H1 (cell line): ENCODE data around the gene NTN4. TPM values are rescaled to one million over a fixed set of nuclear protein-coding genes. Genes with fewer than 3 reads are reported as not detected.

Source experiments
- CTCF ChIA-PET: fragments of 300-600 bp; sonication (Branson Sonifier 250); formaldehyde crosslinking; loops from one replicate; lab custom pipeline; 2021; ENCODE audit not compliant: partially characterized antibody; lab: Charles Lee
- POLR2A ChIA-PET: fragments of 300-600 bp; sonication (Branson Sonifier 250); formaldehyde crosslinking; loops from one replicate; lab custom pipeline; 2021; ENCODE audit warnings: inconsistent platforms; ENCODE audit not compliant: partially characterized antibody; lab: Charles Lee
- DNase-seq, 2 experiments: peaks; one replicate each; pipeline versions ENCODE4 v3.0.0 to v3.0.0-alpha.2; 2010 to 2022; ENCODE audit warnings: low spot score in 2 of 2, low read depth in 1 of 2, mixed read lengths in 1 of 2
- FAIRE-seq: peaks from 2 replicates; lab custom pipeline; 2011; peaks lifted over from hg19 to GRCh38; lab: Jason Lieb, UNC
- H2AFZ ChIP-seq: 2 replicates; pipeline ENCODE4 v1.8.1; 2012; ENCODE audit warnings: low read length, inconsistent platforms
- H2AK5ac ChIP-seq: 2 replicates; pipeline ENCODE4 v1.6.1; 2013; ENCODE audit warnings: low read depth, low read length
- H2BK120ac ChIP-seq: replicated peaks from 2 replicates; pipeline ENCODE3; 2013; ENCODE audit warnings: low read depth, low read length, inconsistent platforms
- H2BK12ac ChIP-seq: 2 replicates; pipeline ENCODE4 v1.6.1; 2013; ENCODE audit warnings: low read depth, low read length
- H2BK15ac ChIP-seq: 2 replicates; pipeline ENCODE4 v1.6.1; 2013; ENCODE audit warnings: low read length
- H2BK20ac ChIP-seq: 2 replicates; pipeline ENCODE4 v1.6.1; 2013; ENCODE audit warnings: low read length
- H2BK5ac ChIP-seq: 2 replicates; pipeline ENCODE4 v1.6.1; 2013; ENCODE audit warnings: low read depth, low read length
- H3K14ac ChIP-seq: 2 replicates; pipeline ENCODE4 v1.6.1; 2013; ENCODE audit warnings: inconsistent platforms; ENCODE audit not compliant: insufficient read length
- H3K18ac ChIP-seq: 2 replicates; pipeline ENCODE4 v1.6.1; 2013; ENCODE audit warnings: low read length; ENCODE audit errors: extremely low read depth
- H3K23ac ChIP-seq: 2 replicates; pipeline ENCODE4 v1.6.1; 2013; ENCODE audit warnings: inconsistent platforms; ENCODE audit not compliant: insufficient read length
- H3K23me2 ChIP-seq: 2 replicates; pipeline ENCODE4 v1.6.1; 2013; ENCODE audit warnings: low read depth, low read length
- H3K27ac ChIP-seq: 2 replicates; pipeline ENCODE4 v1.6.1; 2011; ENCODE audit warnings: low read depth, low read length, inconsistent platforms
- H3K27me3 ChIP-seq, 4 experiments: replicated peaks in 1 of 4; 1 replicate in 1 of 4; 2 replicates in 3 of 4; pipeline versions ENCODE4 v1.6.1 to v1.8.1; 2011 to 2013; ENCODE audit warnings: low read length in 3 of 4, mild to moderate bottlenecking in 3 of 4, inconsistent platforms in 2 of 4, mixed read lengths in 2 of 4, moderate library complexity in 1 of 4; ENCODE audit not compliant: control insufficient read depth in 3 of 4, insufficient read depth in 3 of 4; ENCODE audit errors: extremely low read depth in 1 of 4
- H3K36me3 ChIP-seq, 4 experiments: 2 replicates each; pipeline versions ENCODE4 v1.6.1 to v1.8.1; 2011 to 2013; ENCODE audit warnings: mild to moderate bottlenecking in 4 of 4, low read length in 3 of 4, moderate library complexity in 2 of 4, control low read depth in 1 of 4, inconsistent platforms in 1 of 4; ENCODE audit not compliant: insufficient read depth in 4 of 4, control insufficient read depth in 2 of 4
- H3K4ac ChIP-seq: replicated peaks from 2 replicates; pipeline ENCODE3; 2013; ENCODE audit warnings: low read length, low read depth, mixed read lengths, inconsistent platforms; ENCODE audit not compliant: insufficient read length
- H3K4me1 ChIP-seq, 4 experiments: replicated peaks in 1 of 4; 1 replicate in 1 of 4; 2 replicates in 3 of 4; pipeline versions ENCODE4 v1.6.1 to v1.8.1; 2011 to 2013; ENCODE audit warnings: low read length in 3 of 4, inconsistent platforms in 2 of 4, mixed read lengths in 1 of 4; ENCODE audit not compliant: insufficient read depth in 4 of 4, control insufficient read depth in 3 of 4
- H3K4me2 ChIP-seq, 2 experiments: 2 replicates each; pipeline versions ENCODE4 v1.6.1 to v1.8.1; 2011 to 2013; ENCODE audit warnings: low read depth in 2 of 2, low read length in 2 of 2, control low read depth in 1 of 2, inconsistent platforms in 1 of 2, mild to moderate bottlenecking in 1 of 2; ENCODE audit not compliant: insufficient read depth in 1 of 2
- H3K4me3 ChIP-seq, 4 experiments: fragments of 200-600, 300-600 bp in 1 of 4; sonication (generic), shearing (Covaris generic), sonication (Bioruptor Twin) in 1 of 4; 2 replicates each; pipeline versions ENCODE4 v1.5.1 to v1.8.1; 2011 to 2016; ENCODE audit warnings: low read length in 4 of 4, low read depth in 3 of 4, control low read depth in 2 of 4, inconsistent platforms in 2 of 4, mild to moderate bottlenecking in 2 of 4, mixed read lengths in 1 of 4, moderate library complexity in 1 of 4; ENCODE audit not compliant: insufficient read depth in 2 of 4; ENCODE audit errors: extremely low read depth in 1 of 4
- H3K56ac ChIP-seq: replicated peaks from 2 replicates; pipeline ENCODE3; 2013; ENCODE audit warnings: low read depth, mild to moderate bottlenecking, mixed read lengths, low read length, inconsistent platforms; ENCODE audit not compliant: insufficient read length
- H3K79me1 ChIP-seq: 2 replicates; pipeline ENCODE4 v1.6.1; 2013; ENCODE audit warnings: low read depth, low read length, control low read depth
- H3K79me2 ChIP-seq, 2 experiments: 2 replicates each; pipeline versions ENCODE4 v1.6.1 to v1.8.1; 2012 to 2013; ENCODE audit warnings: low read length in 2 of 2, mild to moderate bottlenecking in 2 of 2, inconsistent platforms in 1 of 2; ENCODE audit not compliant: insufficient read depth in 2 of 2, control insufficient read depth in 1 of 2
- H3K9ac ChIP-seq, 4 experiments: replicated peaks in 1 of 4; 1 replicate in 1 of 4; 2 replicates in 3 of 4; pipeline versions ENCODE4 v1.6.1 to v1.8.1; 2011 to 2013; ENCODE audit warnings: low read depth in 3 of 4, low read length in 3 of 4, control low read depth in 2 of 4, mild to moderate bottlenecking in 2 of 4, moderate library complexity in 2 of 4, inconsistent platforms in 1 of 4; ENCODE audit errors: extremely low read depth in 1 of 4
- H3K9me3 ChIP-seq, 2 experiments: 2 replicates each; pipeline versions ENCODE4 v1.6.1 to v1.8.1; 2012 to 2013; ENCODE audit warnings: mild to moderate bottlenecking in 2 of 2, moderate library complexity in 2 of 2, control low read depth in 1 of 2, inconsistent platforms in 1 of 2, low read depth in 1 of 2, low read length in 1 of 2, mixed read lengths in 1 of 2; ENCODE audit not compliant: insufficient read depth in 2 of 2
- H4K20me1 ChIP-seq, 2 experiments: replicated peaks in 1 of 2; 2 replicates each; pipeline versions ENCODE3 to v1.8.1; 2011 to 2013; ENCODE audit warnings: inconsistent platforms in 2 of 2, low read length in 2 of 2, mild to moderate bottlenecking in 1 of 2; ENCODE audit not compliant: insufficient read depth in 2 of 2, control insufficient read depth in 1 of 2
- H4K5ac ChIP-seq: 2 replicates; pipeline ENCODE4 v1.6.1; 2013; ENCODE audit warnings: low read length, low read depth, mixed read lengths, inconsistent platforms; ENCODE audit not compliant: insufficient read length
- H4K8ac ChIP-seq: 2 replicates; pipeline ENCODE4 v1.8.0; 2013; ENCODE audit warnings: mild to moderate bottlenecking, moderate library complexity, low read length, inconsistent platforms; ENCODE audit not compliant: insufficient read depth; ENCODE audit errors: extremely low read depth
- H4K91ac ChIP-seq: replicated peaks from 2 replicates; pipeline ENCODE3; 2013; ENCODE audit warnings: low read length, mixed read lengths, inconsistent platforms; ENCODE audit not compliant: insufficient read length
- BACH1 ChIP-seq: IDR thresholded peaks from 2 replicates; pipeline ENCODE4 v1.6.1; 2012; ENCODE audit warnings: low read length, improper control_type of control experiment
- HDAC6 ChIP-seq: IDR thresholded peaks from one replicate; pipeline ENCODE4 v1.7.1; 2012; ENCODE audit warnings: low read depth, mild to moderate bottlenecking, inconsistent platforms, low read length, moderate library complexity
- POU5F1 ChIP-seq: IDR thresholded peaks from 2 replicates; pipeline ENCODE4 v1.6.1; 2011; ENCODE audit warnings: low read depth, mild to moderate bottlenecking, low read length, moderate library complexity
- RFX5 ChIP-seq: IDR thresholded peaks from 2 replicates; pipeline ENCODE4 v1.6.1; 2011; ENCODE audit warnings: low read depth, low read length, improper control_type of control experiment, borderline replicate concordance
- SIX5 ChIP-seq: IDR thresholded peaks from 2 replicates; pipeline ENCODE4 v1.6.1; 2011; ENCODE audit warnings: mild to moderate bottlenecking, low read depth, low read length
- TBP ChIP-seq: IDR thresholded peaks from 2 replicates; pipeline ENCODE4 v1.6.1; 2011; ENCODE audit warnings: low read depth, low read length, improper control_type of control experiment
- WGBS, 2 experiments: shearing (Covaris generic) in 1 of 2; methylation state at CpG; one replicate each; pipeline versions ENCODE4 v1.1.6 to v1.1.7; 2013 to 2015; ENCODE audit warnings: low lambda C conversion rate in 2 of 2, mixed read lengths in 2 of 2, inconsistent platforms in 1 of 2, low coverage in 1 of 2, missing lambda C conversion rate in 1 of 2; ENCODE audit not compliant: insufficient replicate concordance in 2 of 2, insufficient coverage in 1 of 2, insufficient read length in 1 of 2; ENCODE audit errors: extremely low coverage in 1 of 2, missing lambda C conversion rate in 1 of 2; 5-methylcytosine and 5-hydroxymethylcytosine counted together
- polyA plus RNA-seq, 7 experiments: library from polyadenylated mRNA; depleted of rRNA in 3 of 7; stranded (reverse) in 5 of 7; unstranded in 2 of 7; fragments of >200 nt in 5 of 7; fragments of 200-250 nt in 2 of 7; gene quantifications; 1 replicate in 5 of 7; 2 replicates in 1 of 7; 4 replicates in 1 of 7; pipeline versions ENCODE4 v1.2.1 to v1.2.3, GENCODE V29; 2011 to 2013; ENCODE audit warnings: missing spikeins in 2 of 7, mixed read lengths in 2 of 7
- total RNA-seq: library from RNA; stranded (reverse); fragmentation: NEBNext Ultra II Directional; extraction: Animal tissue kit (Norgen Biotek cat#: 25700); gene quantifications from 2 replicates; pipeline ENCODE4 v1.2.1, GENCODE V29; 2021

Gene NTN4
- total and polyA plus RNA-seq, 2 of the 8 experiments (the other 6 are each of a cell fraction or from before 2014, with no cell fraction given): 0.74 to 1.3 TPM

DNA sequence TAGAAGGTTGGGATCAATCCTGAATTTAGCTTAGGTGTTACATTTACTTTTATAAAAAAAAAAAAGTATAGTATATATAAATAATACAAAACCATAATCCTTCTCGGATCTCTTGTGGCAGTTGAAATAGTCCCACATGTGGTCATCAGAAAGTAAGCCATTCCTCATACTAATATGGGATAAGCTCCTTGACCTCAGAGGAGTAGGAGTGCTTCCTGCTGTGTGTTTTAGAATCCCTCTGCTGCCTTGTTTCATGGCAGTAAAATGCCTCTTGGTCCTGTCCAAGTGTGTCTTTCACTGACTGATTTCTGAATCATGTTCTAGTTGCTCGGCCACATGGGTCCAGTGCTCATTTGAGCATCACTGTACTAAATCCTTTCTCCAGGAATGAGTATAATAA, 117.0 kb downstream of the NTN4 start:
- no peak overlapping the region for H3K27ac ChIP-seq
- CTCF ChIA-PET: interaction anchor here (0.6 to 1.6 kb wide), 4 partner anchors 16 to 1183 kb away, joined by 3 to 5 read pairs (median 3); no protein-coding TSS in a partner anchor
- 89% methylated on average over 2 of the region's 2 CpGs; no CpG with 5 or more reads in 1 of the 2 experiments for WGBS, 2 experiments

More for the DNA sequence above, 117.0 kb downstream of the NTN4 start:
- no peak overlapping the region for H2AFZ ChIP-seq
- H3K23ac ChIP-seq: no peak overlapping the region
- no peak overlapping the region for H4K8ac ChIP-seq
- H2BK12ac ChIP-seq: no peak overlapping the region
- no peaks in the 10 kb centered on the region for H3K79me2 ChIP-seq
- TF ChIP-seq SIX5: no peak
- TF ChIP-seq RFX5: no peak
- TF ChIP-seq BACH1: no peak
- TF ChIP-seq HDAC6: no peak
- no peak for TF ChIP-seq POU5F1
- TF ChIP-seq TBP: no peak
- TF ChIP-seq, all 59 proteins: peak for 0
- no peak overlapping the region for H3K4me3 ChIP-seq
- H2BK120ac ChIP-seq: no peak overlapping the region
- no peaks in the 10 kb centered on the region for H3K23me2 ChIP-seq
- no peak overlapping the region for H4K91ac ChIP-seq
- POLR2A ChIA-PET: interaction anchor here (0.6 kb wide), 1 partner anchor 148 kb away, joined by 5 read pairs; no protein-coding TSS in a partner anchor
- H2BK15ac ChIP-seq: no peak overlapping the region
- no peak overlapping the region for H2BK20ac ChIP-seq
- no peaks in the 10 kb centered on the region for H4K20me1 ChIP-seq
- no peaks in the 10 kb centered on the region for H3K4me1 ChIP-seq
- no peak for DNase-seq
- no peak overlapping the region for H3K56ac ChIP-seq
- H3K9ac ChIP-seq: no peak overlapping the region
- H3K79me1 ChIP-seq: no peaks in the 10 kb centered on the region
- no peak overlapping the region for H2BK5ac ChIP-seq
- H3K36me3 ChIP-seq: no peaks in the 10 kb centered on the region
- H3K27me3 ChIP-seq: no peaks in the 10 kb centered on the region
- no peak overlapping the region for H3K18ac ChIP-seq
- no peak overlapping the region for H4K5ac ChIP-seq
- H3K4ac ChIP-seq: no peak overlapping the region
- H2AK5ac ChIP-seq: no peak overlapping the region
- no peak overlapping the region for H3K4me2 ChIP-seq
- H3K14ac ChIP-seq: no peak overlapping the region
- no peaks in the 10 kb centered on the region for H3K9me3 ChIP-seq
- no peak for FAIRE-seq
